Esophagus squamous epithelium (tissue), 4 donors: Measurements from ENCODE around the gene TRPM7.

Experiments
- CTCF ChIP-seq, 6 experiments: fragments of 450-650 bp in 4 of 6; fragments of 200-600 bp in 2 of 6; sonication (generic) in 2 of 6; IDR thresholded peaks; one replicate each; pipeline ENCODE4 v1.5.1; 2016 to 2019; ENCODE audit warnings: antibody characterized with exemption in 6 of 6, mild to moderate bottlenecking in 4 of 6, moderate library complexity in 4 of 6
- POLR2A ChIP-seq, 4 donors: fragments of 450-650 bp; IDR thresholded peaks; one replicate each; pipeline ENCODE4 v1.6.1; 2017; ENCODE audit warnings: antibody characterized with exemption in 4 of 4, mild to moderate bottlenecking in 4 of 4, moderate library complexity in 3 of 4

- TF ChIP-seq CTCF (IDR thresholded peaks at IDR 0.05) (no peak), POLR2A (IDR thresholded peaks at IDR 0.05) (no peak)
Measured at GRCh38 chr15:50685976-50686468, 575 bp downstream of the TRPM7 start.
